ENCODE measurements around the gene INSC. TPM values are rescaled to one million over a fixed set of nuclear protein-coding genes. Genes with fewer than 3 reads are reported as not detected.

Gene INSC
- total RNA-seq, 1 experiment from 2014 or later, result 1.0 TPM

DNA sequence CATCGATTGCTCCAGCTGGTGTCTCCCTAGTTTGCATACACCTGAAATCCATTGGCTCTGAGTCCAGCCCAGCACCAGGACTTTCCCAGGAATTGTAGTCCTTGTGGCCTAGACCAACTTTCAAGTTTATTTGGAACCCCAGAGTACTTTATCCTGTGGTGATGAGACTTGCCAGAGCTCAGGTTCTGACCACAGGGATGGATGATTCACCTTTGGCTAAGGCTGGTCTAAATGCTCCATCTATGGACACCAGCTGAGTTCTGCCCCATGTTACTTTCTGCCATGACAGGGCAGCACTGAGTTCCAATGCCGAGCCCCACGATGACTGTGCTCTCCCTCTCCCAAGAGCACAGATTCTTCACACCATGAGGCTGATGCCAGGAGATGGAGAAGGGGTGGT, 17.3 kb upstream of the INSC start:
- TF ChIP-seq EZH2 (IDR thresholded peaks at IDR 0.05; ENCODE audit: borderline replicate concordance, low read depth, low read length, poor library complexity, severe bottlenecking), result no peak
- POLR2A ChIA-PET (ENCODE audit: low non-redundant PET), result no interaction called here
- Histone ChIP-seq H3K36me3 (ENCODE audit: insufficient read depth, low read length, poor library complexity, severe bottlenecking) (no peaks in the 10 kb centered on the region), H3K27ac (ENCODE audit: low read depth, low read length, poor library complexity, severe bottlenecking) (no peak overlapping the region), H3K27me3 (replicated peaks; ENCODE audit: insufficient read depth, low read depth, low read length, poor library complexity) (no peaks in the 10 kb centered on the region), H3K4me1 (ENCODE audit: insufficient read depth, low read length, poor library complexity, severe bottlenecking) (no peaks in the 10 kb centered on the region), H3K4me3 (ENCODE audit: low read depth, low read length, poor library complexity, severe bottlenecking) (no peak overlapping the region), H3K9me3 (ENCODE audit: low read depth, low read length, poor library complexity, severe bottlenecking) (no peaks in the 10 kb centered on the region)
- intact Hi-C loops (cut with micrococcal nuclease; ENCODE audit: unreplicated experiment), result no loop called here
- CTCF ChIA-PET, result interaction anchor here (0.6 kb wide), 1 partner anchor 145 kb away, joined by 3 read pairs; no protein-coding TSS in a partner anchor
- DNase-seq (ENCODE audit: low spot score), result no peak
- BruUV-seq (replicated peaks), result no TSS peak

DNA sequence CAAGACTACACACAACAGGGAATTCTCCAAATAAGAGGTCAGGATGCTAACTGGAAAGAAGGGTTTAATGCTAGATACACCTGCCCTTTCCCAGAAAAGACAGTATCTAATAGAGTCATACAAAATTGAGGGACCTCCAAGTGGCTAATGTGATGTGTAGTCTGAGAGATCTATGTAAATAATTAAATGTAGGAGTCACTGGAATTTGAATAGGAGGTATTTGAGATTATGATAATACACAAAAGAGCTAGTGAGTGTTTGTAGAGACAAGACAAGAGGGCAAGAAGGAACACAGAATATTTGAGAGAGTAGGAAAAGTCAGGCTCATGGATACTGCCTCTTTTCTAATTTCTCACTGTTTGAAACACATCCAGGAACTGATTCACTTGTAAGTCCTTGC, 15.5 kb upstream of the INSC start:
- H3K27ac ChIP-seq (ENCODE audit: low read depth, low read length, poor library complexity, severe bottlenecking), result no peak overlapping the region
- ChIA-PET POLR2A (ENCODE audit: low non-redundant PET) (no interaction called here), CTCF (no interaction called here)
- BruUV-seq (replicated peaks), result no TSS peak
- H3K36me3 ChIP-seq (ENCODE audit: insufficient read depth, low read length, poor library complexity, severe bottlenecking), result no peaks in the 10 kb centered on the region
- DNase-seq (ENCODE audit: low spot score), result no peak
- TF ChIP-seq, protein P1, sequence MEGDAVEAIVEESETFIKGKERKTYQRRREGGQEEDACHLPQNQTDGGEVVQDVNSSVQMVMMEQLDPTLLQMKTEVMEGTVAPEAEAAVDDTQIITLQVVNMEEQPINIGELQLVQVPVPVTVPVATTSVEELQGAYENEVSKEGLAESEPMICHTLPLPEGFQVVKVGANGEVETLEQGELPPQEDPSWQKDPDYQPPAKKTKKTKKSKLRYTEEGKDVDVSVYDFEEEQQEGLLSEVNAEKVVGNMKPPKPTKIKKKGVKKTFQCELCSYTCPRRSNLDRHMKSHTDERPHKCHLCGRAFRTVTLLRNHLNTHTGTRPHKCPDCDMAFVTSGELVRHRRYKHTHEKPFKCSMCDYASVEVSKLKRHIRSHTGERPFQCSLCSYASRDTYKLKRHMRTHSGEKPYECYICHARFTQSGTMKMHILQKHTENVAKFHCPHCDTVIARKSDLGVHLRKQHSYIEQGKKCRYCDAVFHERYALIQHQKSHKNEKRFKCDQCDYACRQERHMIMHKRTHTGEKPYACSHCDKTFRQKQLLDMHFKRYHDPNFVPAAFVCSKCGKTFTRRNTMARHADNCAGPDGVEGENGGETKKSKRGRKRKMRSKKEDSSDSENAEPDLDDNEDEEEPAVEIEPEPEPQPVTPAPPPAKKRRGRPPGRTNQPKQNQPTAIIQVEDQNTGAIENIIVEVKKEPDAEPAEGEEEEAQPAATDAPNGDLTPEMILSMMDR (conservative IDR thresholded peaks at IDR 0.05; ENCODE audit: low read depth, low read length), result no peak
- no peak for TF ChIP-seq EZH2 (IDR thresholded peaks at IDR 0.05; ENCODE audit: borderline replicate concordance, low read depth, low read length, poor library complexity, severe bottlenecking)
- H3K4me1 ChIP-seq (ENCODE audit: insufficient read depth, low read length, poor library complexity, severe bottlenecking), result no peaks in the 10 kb centered on the region
- H3K27me3 ChIP-seq (replicated peaks; ENCODE audit: insufficient read depth, low read depth, low read length, poor library complexity), result no peaks in the 10 kb centered on the region
- H3K9me3 ChIP-seq (ENCODE audit: low read depth, low read length, poor library complexity, severe bottlenecking), result no peaks in the 10 kb centered on the region
- intact Hi-C loops (cut with micrococcal nuclease; ENCODE audit: unreplicated experiment), result no loop called here
- H3K4me3 ChIP-seq (ENCODE audit: low read depth, low read length, poor library complexity, severe bottlenecking), result no peak overlapping the region

- ChIA-PET POLR2A (ENCODE audit: low non-redundant PET) (no interaction called here), CTCF (interaction anchor here (0.5 to 1.6 kb wide), 7 partner anchors 16 to 193 kb away, joined by 3 to 6 read pairs (median 3); no protein-coding TSS in a partner anchor)
- Histone ChIP-seq H3K36me3 (ENCODE audit: insufficient read depth, low read length, poor library complexity, severe bottlenecking) (no peaks in the 10 kb centered on the region), H3K9me3 (ENCODE audit: low read depth, low read length, poor library complexity, severe bottlenecking) (no peaks in the 10 kb centered on the region), H3K27ac (ENCODE audit: low read depth, low read length, poor library complexity, severe bottlenecking) (no peak overlapping the region), H3K4me1 (ENCODE audit: insufficient read depth, low read length, poor library complexity, severe bottlenecking) (no peaks in the 10 kb centered on the region), H3K4me3 (ENCODE audit: low read depth, low read length, poor library complexity, severe bottlenecking) (no peak overlapping the region), H3K27me3 (replicated peaks; ENCODE audit: insufficient read depth, low read depth, low read length, poor library complexity) (no peaks in the 10 kb centered on the region)
- TF ChIP-seq, protein P1 (conservative IDR thresholded peaks at IDR 0.05; ENCODE audit: low read depth, low read length), result peak; percentile 82
- no peak for TF ChIP-seq EZH2 (IDR thresholded peaks at IDR 0.05; ENCODE audit: borderline replicate concordance, low read depth, low read length, poor library complexity, severe bottlenecking)
- no TSS peak for BruUV-seq (replicated peaks)
- DNase-seq (ENCODE audit: low spot score), result peak; percentile 72
- intact Hi-C loops (cut with micrococcal nuclease; ENCODE audit: unreplicated experiment), result loop anchor here (1.0 kb wide), 1 partner anchor 107 kb away; no protein-coding TSS in a partner anchor
Observed at GRCh38 chr11:15101072-15101709, 13.5 kb upstream of the INSC start.

GRCh38 chr11:15104166-15104565, 10.6 kb upstream of the INSC start:
- ChIA-PET CTCF (no interaction called here), POLR2A (ENCODE audit: low non-redundant PET) (interaction anchor here (0.7 kb wide), 1 partner anchor 69 kb away, joined by 4 read pairs; no protein-coding TSS in a partner anchor)
- Histone ChIP-seq H3K4me3 (ENCODE audit: low read depth, low read length, poor library complexity, severe bottlenecking) (no peak overlapping the region), H3K36me3 (ENCODE audit: insufficient read depth, low read length, poor library complexity, severe bottlenecking) (no peaks in the 10 kb centered on the region), H3K9me3 (ENCODE audit: low read depth, low read length, poor library complexity, severe bottlenecking) (no peaks in the 10 kb centered on the region), H3K27ac (ENCODE audit: low read depth, low read length, poor library complexity, severe bottlenecking) (no peak overlapping the region), H3K4me1 (ENCODE audit: insufficient read depth, low read length, poor library complexity, severe bottlenecking) (no peaks in the 10 kb centered on the region), H3K27me3 (replicated peaks; ENCODE audit: insufficient read depth, low read depth, low read length, poor library complexity) (no peaks in the 10 kb centered on the region)
- no TSS peak for BruUV-seq (replicated peaks)
- intact Hi-C loops (cut with micrococcal nuclease; ENCODE audit: unreplicated experiment), result no loop called here
- TF ChIP-seq, protein P1 (conservative IDR thresholded peaks at IDR 0.05; ENCODE audit: low read depth, low read length), result no peak
- TF ChIP-seq EZH2 (IDR thresholded peaks at IDR 0.05; ENCODE audit: borderline replicate concordance, low read depth, low read length, poor library complexity, severe bottlenecking), result no peak
- DNase-seq (ENCODE audit: low spot score), result no peak

Data from A673 (cell line).